ENCODE results near the gene C2CD2. TPM values are rescaled to one million over a fixed set of nuclear protein-coding genes. Genes with fewer than 3 reads are reported as not detected.

C2CD2 gene
- total and polyA plus RNA-seq, 2 donors (not counting 3 experiments of a cell fraction or from before 2014, with no cell fraction given): 32.6 to 41.2 TPM

- BruUV-seq (replicated peaks): no TSS peak
- FAIRE-seq (no peak), DNase-seq (ENCODE audit: low read depth, low spot score) (no peak)
- H3K4me3 ChIP-seq (replicated peaks in 1 of 3; ENCODE audit: insufficient read depth in 1 of 3, low read depth in 1 of 3, low read length in 3 of 3): no peak overlapping the region
- H3K9me3 ChIP-seq (replicated peaks; ENCODE audit: control insufficient read depth, insufficient read depth, low read length): no peaks in the 10 kb centered on the region
- no peak overlapping the region for H3K4me2 ChIP-seq (ENCODE audit: insufficient read depth, low read length)
- no peaks in the 10 kb centered on the region for H4K20me1 ChIP-seq (replicated peaks; ENCODE audit: control insufficient read depth, extremely low read depth, insufficient read depth, low read length)
- no peak overlapping the region for H3K9ac ChIP-seq (replicated peaks; ENCODE audit: extremely low read depth, insufficient read depth, low read length)
- dilution Hi-C loops (cut with MboI; ENCODE audit: extremely low pct_ligation_motif_present, low sequenced_read_pairs) (no loop called here), intact Hi-C loops (cut with micrococcal nuclease) (no loop called here)
- no peaks in the 10 kb centered on the region for H3K9me1 ChIP-seq (replicated peaks; ENCODE audit: control insufficient read depth, extremely low read depth, insufficient read depth, low read length)
- no peaks in the 10 kb centered on the region for H3K79me2 ChIP-seq (ENCODE audit: control insufficient read depth, insufficient read depth, low read length)
- TF ChIP-seq CTCF (IDR thresholded peaks at IDR 0.05; ENCODE audit: extremely low read depth in 1 of 2, insufficient read depth in 1 of 2, low read depth in 1 of 2, low read length in 2 of 2) (no peak), FOS (IDR thresholded peaks at IDR 0.05; ENCODE audit: borderline replicate concordance, insufficient read depth, low read length) (no peak), POLR2A (IDR thresholded peaks at IDR 0.05; ENCODE audit: low read depth, low read length) (no peak), POLR2AphosphoS5 (IDR thresholded peaks at IDR 0.05; ENCODE audit: insufficient read depth, low read depth, low read length) (no peak), JUN (IDR thresholded peaks at IDR 0.05; ENCODE audit: borderline replicate concordance, insufficient read depth, insufficient read length, low read depth) (no peak), GATA2 (IDR thresholded peaks at IDR 0.05; ENCODE audit: insufficient read depth, insufficient read length, low read depth, low read length) (no peak), MYC (IDR thresholded peaks at IDR 0.05; ENCODE audit: low read depth, low read length) (no peak), EZH2 (IDR thresholded peaks at IDR 0.05; ENCODE audit: borderline replicate concordance, low read depth, low read length, severe bottlenecking) (no peak)
- TF ChIP-seq, protein P1, sequence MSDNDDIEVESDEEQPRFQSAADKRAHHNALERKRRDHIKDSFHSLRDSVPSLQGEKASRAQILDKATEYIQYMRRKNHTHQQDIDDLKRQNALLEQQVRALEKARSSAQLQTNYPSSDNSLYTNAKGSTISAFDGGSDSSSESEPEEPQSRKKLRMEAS (IDR thresholded peaks at IDR 0.05; ENCODE audit: insufficient read depth, insufficient read length): no peak
- H2AFZ ChIP-seq (ENCODE audit: low read depth, low read length): no peak overlapping the region
- CTCF ChIA-PET: interaction anchor here (1.4 kb wide), 1 partner anchor 133 kb away, joined by 4 read pairs; no protein-coding TSS in a partner anchor
- no peak overlapping the region for H3K27ac ChIP-seq (ENCODE audit: insufficient read depth, low read depth, low read length)
- H3K4me1 ChIP-seq (ENCODE audit: control insufficient read depth, extremely low read depth, insufficient read depth, low read length): peaks cover 7% of the 10 kb centered on the region
- no peaks in the 10 kb centered on the region for H3K36me3 ChIP-seq (ENCODE audit: control insufficient read depth in 2 of 2, extremely low read depth in 1 of 2, insufficient read depth in 2 of 2, low read length in 2 of 2)
- POLR2A ChIA-PET: no interaction called here
- H3K27me3 ChIP-seq (ENCODE audit: control insufficient read depth in 2 of 2, insufficient read depth in 2 of 2, low read length in 2 of 2): no peaks in the 10 kb centered on the region
Observed at GRCh38 chr21:41974752-41975053, 20.9 kb upstream of the C2CD2 start.

Data from endothelial cell of umbilical vein (primary cell).